H1 (cell line): Measurements from ENCODE around the gene IL17RA. TPM values are rescaled to one million over a fixed set of nuclear protein-coding genes. Genes with fewer than 3 reads are reported as not detected.
A peak's percentile ranks its signal among the peaks of the same experiment; 100 is the strongest.

Experiments used
- CTCF ChIA-PET: fragments of 300-600 bp; sonication (Branson Sonifier 250); formaldehyde crosslinking; loops from one replicate; lab custom pipeline; 2021; ENCODE audit not compliant: partially characterized antibody; lab: Charles Lee
- POLR2A ChIA-PET: fragments of 300-600 bp; sonication (Branson Sonifier 250); formaldehyde crosslinking; loops from one replicate; lab custom pipeline; 2021; ENCODE audit warnings: inconsistent platforms; ENCODE audit not compliant: partially characterized antibody; lab: Charles Lee
- DNase-seq, 2 experiments: peaks; one replicate each; pipeline versions ENCODE4 v3.0.0 to v3.0.0-alpha.2; 2010 to 2022; ENCODE audit warnings: low spot score in 2 of 2, low read depth in 1 of 2, mixed read lengths in 1 of 2
- FAIRE-seq: peaks from 2 replicates; lab custom pipeline; 2011; peaks lifted over from hg19 to GRCh38; lab: Jason Lieb, UNC
- H2AFZ ChIP-seq: 2 replicates; pipeline ENCODE4 v1.8.1; 2012; ENCODE audit warnings: low read length, inconsistent platforms
- H2AK5ac ChIP-seq: 2 replicates; pipeline ENCODE4 v1.6.1; 2013; ENCODE audit warnings: low read depth, low read length
- H2BK120ac ChIP-seq: replicated peaks from 2 replicates; pipeline ENCODE3; 2013; ENCODE audit warnings: low read depth, low read length, inconsistent platforms
- H2BK12ac ChIP-seq: 2 replicates; pipeline ENCODE4 v1.6.1; 2013; ENCODE audit warnings: low read depth, low read length
- H2BK15ac ChIP-seq: 2 replicates; pipeline ENCODE4 v1.6.1; 2013; ENCODE audit warnings: low read length
- H2BK20ac ChIP-seq: 2 replicates; pipeline ENCODE4 v1.6.1; 2013; ENCODE audit warnings: low read length
- H2BK5ac ChIP-seq: 2 replicates; pipeline ENCODE4 v1.6.1; 2013; ENCODE audit warnings: low read depth, low read length
- H3K14ac ChIP-seq: 2 replicates; pipeline ENCODE4 v1.6.1; 2013; ENCODE audit warnings: inconsistent platforms; ENCODE audit not compliant: insufficient read length
- H3K18ac ChIP-seq: 2 replicates; pipeline ENCODE4 v1.6.1; 2013; ENCODE audit warnings: low read length; ENCODE audit errors: extremely low read depth
- H3K23ac ChIP-seq: 2 replicates; pipeline ENCODE4 v1.6.1; 2013; ENCODE audit warnings: inconsistent platforms; ENCODE audit not compliant: insufficient read length
- H3K23me2 ChIP-seq: 2 replicates; pipeline ENCODE4 v1.6.1; 2013; ENCODE audit warnings: low read depth, low read length
- H3K27ac ChIP-seq: 2 replicates; pipeline ENCODE4 v1.6.1; 2011; ENCODE audit warnings: low read depth, low read length, inconsistent platforms
- H3K27me3 ChIP-seq, 4 experiments: replicated peaks in 1 of 4; 1 replicate in 1 of 4; 2 replicates in 3 of 4; pipeline versions ENCODE4 v1.6.1 to v1.8.1; 2011 to 2013; ENCODE audit warnings: low read length in 3 of 4, mild to moderate bottlenecking in 3 of 4, inconsistent platforms in 2 of 4, mixed read lengths in 2 of 4, moderate library complexity in 1 of 4; ENCODE audit not compliant: control insufficient read depth in 3 of 4, insufficient read depth in 3 of 4; ENCODE audit errors: extremely low read depth in 1 of 4
- H3K36me3 ChIP-seq, 4 experiments: 2 replicates each; pipeline versions ENCODE4 v1.6.1 to v1.8.1; 2011 to 2013; ENCODE audit warnings: mild to moderate bottlenecking in 4 of 4, low read length in 3 of 4, moderate library complexity in 2 of 4, control low read depth in 1 of 4, inconsistent platforms in 1 of 4; ENCODE audit not compliant: insufficient read depth in 4 of 4, control insufficient read depth in 2 of 4
- H3K4ac ChIP-seq: replicated peaks from 2 replicates; pipeline ENCODE3; 2013; ENCODE audit warnings: low read length, low read depth, mixed read lengths, inconsistent platforms; ENCODE audit not compliant: insufficient read length
- H3K4me1 ChIP-seq, 4 experiments: replicated peaks in 1 of 4; 1 replicate in 1 of 4; 2 replicates in 3 of 4; pipeline versions ENCODE4 v1.6.1 to v1.8.1; 2011 to 2013; ENCODE audit warnings: low read length in 3 of 4, inconsistent platforms in 2 of 4, mixed read lengths in 1 of 4; ENCODE audit not compliant: insufficient read depth in 4 of 4, control insufficient read depth in 3 of 4
- H3K4me2 ChIP-seq, 2 experiments: 2 replicates each; pipeline versions ENCODE4 v1.6.1 to v1.8.1; 2011 to 2013; ENCODE audit warnings: low read depth in 2 of 2, low read length in 2 of 2, control low read depth in 1 of 2, inconsistent platforms in 1 of 2, mild to moderate bottlenecking in 1 of 2; ENCODE audit not compliant: insufficient read depth in 1 of 2
- H3K4me3 ChIP-seq, 4 experiments: fragments of 200-600, 300-600 bp in 1 of 4; sonication (generic), shearing (Covaris generic), sonication (Bioruptor Twin) in 1 of 4; 2 replicates each; pipeline versions ENCODE4 v1.5.1 to v1.8.1; 2011 to 2016; ENCODE audit warnings: low read length in 4 of 4, low read depth in 3 of 4, control low read depth in 2 of 4, inconsistent platforms in 2 of 4, mild to moderate bottlenecking in 2 of 4, mixed read lengths in 1 of 4, moderate library complexity in 1 of 4; ENCODE audit not compliant: insufficient read depth in 2 of 4; ENCODE audit errors: extremely low read depth in 1 of 4
- H3K56ac ChIP-seq: replicated peaks from 2 replicates; pipeline ENCODE3; 2013; ENCODE audit warnings: low read depth, mild to moderate bottlenecking, mixed read lengths, low read length, inconsistent platforms; ENCODE audit not compliant: insufficient read length
- H3K79me1 ChIP-seq: 2 replicates; pipeline ENCODE4 v1.6.1; 2013; ENCODE audit warnings: low read depth, low read length, control low read depth
- H3K79me2 ChIP-seq, 2 experiments: 2 replicates each; pipeline versions ENCODE4 v1.6.1 to v1.8.1; 2012 to 2013; ENCODE audit warnings: low read length in 2 of 2, mild to moderate bottlenecking in 2 of 2, inconsistent platforms in 1 of 2; ENCODE audit not compliant: insufficient read depth in 2 of 2, control insufficient read depth in 1 of 2
- H3K9ac ChIP-seq, 4 experiments: replicated peaks in 1 of 4; 1 replicate in 1 of 4; 2 replicates in 3 of 4; pipeline versions ENCODE4 v1.6.1 to v1.8.1; 2011 to 2013; ENCODE audit warnings: low read depth in 3 of 4, low read length in 3 of 4, control low read depth in 2 of 4, mild to moderate bottlenecking in 2 of 4, moderate library complexity in 2 of 4, inconsistent platforms in 1 of 4; ENCODE audit errors: extremely low read depth in 1 of 4
- H3K9me3 ChIP-seq, 2 experiments: 2 replicates each; pipeline versions ENCODE4 v1.6.1 to v1.8.1; 2012 to 2013; ENCODE audit warnings: mild to moderate bottlenecking in 2 of 2, moderate library complexity in 2 of 2, control low read depth in 1 of 2, inconsistent platforms in 1 of 2, low read depth in 1 of 2, low read length in 1 of 2, mixed read lengths in 1 of 2; ENCODE audit not compliant: insufficient read depth in 2 of 2
- H4K20me1 ChIP-seq, 2 experiments: replicated peaks in 1 of 2; 2 replicates each; pipeline versions ENCODE3 to v1.8.1; 2011 to 2013; ENCODE audit warnings: inconsistent platforms in 2 of 2, low read length in 2 of 2, mild to moderate bottlenecking in 1 of 2; ENCODE audit not compliant: insufficient read depth in 2 of 2, control insufficient read depth in 1 of 2
- H4K5ac ChIP-seq: 2 replicates; pipeline ENCODE4 v1.6.1; 2013; ENCODE audit warnings: low read length, low read depth, mixed read lengths, inconsistent platforms; ENCODE audit not compliant: insufficient read length
- H4K8ac ChIP-seq: 2 replicates; pipeline ENCODE4 v1.8.0; 2013; ENCODE audit warnings: mild to moderate bottlenecking, moderate library complexity, low read length, inconsistent platforms; ENCODE audit not compliant: insufficient read depth; ENCODE audit errors: extremely low read depth
- H4K91ac ChIP-seq: replicated peaks from 2 replicates; pipeline ENCODE3; 2013; ENCODE audit warnings: low read length, mixed read lengths, inconsistent platforms; ENCODE audit not compliant: insufficient read length
- BACH1 ChIP-seq: IDR thresholded peaks from 2 replicates; pipeline ENCODE4 v1.6.1; 2012; ENCODE audit warnings: low read length, improper control_type of control experiment
- CTBP2 ChIP-seq: IDR thresholded peaks from 2 replicates; pipeline ENCODE4 v1.7.0; 2011; ENCODE audit warnings: borderline replicate concordance, mild to moderate bottlenecking, moderate library complexity, mixed read lengths, low read length; ENCODE audit not compliant: insufficient read depth, insufficient read length
- EP300 ChIP-seq, 2 experiments: IDR thresholded peaks; 1 replicate in 1 of 2; 2 replicates in 1 of 2; pipeline ENCODE4 v1.6.1; 2011 to 2012; ENCODE audit warnings: low read depth in 2 of 2, low read length in 2 of 2, mild to moderate bottlenecking in 2 of 2, borderline replicate concordance in 1 of 2, inconsistent platforms in 1 of 2, moderate library complexity in 1 of 2
- HDAC6 ChIP-seq: IDR thresholded peaks from one replicate; pipeline ENCODE4 v1.7.1; 2012; ENCODE audit warnings: low read depth, mild to moderate bottlenecking, inconsistent platforms, low read length, moderate library complexity
- KDM4A ChIP-seq: IDR thresholded peaks from one replicate; pipeline ENCODE4 v1.7.1; 2012; ENCODE audit warnings: low read depth, mild to moderate bottlenecking, moderate library complexity, low read length, inconsistent platforms; ENCODE audit not compliant: severe bottlenecking
- NRF1 ChIP-seq: IDR thresholded peaks from 2 replicates; pipeline ENCODE4 v1.6.1; 2011; ENCODE audit warnings: mild to moderate bottlenecking, low read depth, low read length, improper control_type of control experiment
- POLR2A ChIP-seq, 2 experiments: IDR thresholded peaks; 1 replicate in 1 of 2; 2 replicates in 1 of 2; pipeline ENCODE4 v1.6.1; 2011; ENCODE audit warnings: low read depth in 2 of 2, low read length in 2 of 2, mild to moderate bottlenecking in 2 of 2; ENCODE audit errors: control extremely low read depth in 1 of 2
- RFX5 ChIP-seq: IDR thresholded peaks from 2 replicates; pipeline ENCODE4 v1.6.1; 2011; ENCODE audit warnings: low read depth, low read length, improper control_type of control experiment, borderline replicate concordance
- RNF2 ChIP-seq: fragments of 200-900, 300-1000 bp; sonication (generic); IDR thresholded peaks from 2 replicates; pipeline ENCODE4 v1.7.1; 2016; ENCODE audit warnings: borderline replicate concordance, low read depth, mild to moderate bottlenecking, antibody characterized with exemption, low read length; ENCODE audit not compliant: poor library complexity, severe bottlenecking; ENCODE audit errors: missing control alignments
- SIX5 ChIP-seq: IDR thresholded peaks from 2 replicates; pipeline ENCODE4 v1.6.1; 2011; ENCODE audit warnings: mild to moderate bottlenecking, low read depth, low read length
- YY1 ChIP-seq: IDR thresholded peaks from 2 replicates; pipeline ENCODE4 v1.6.1; 2011; ENCODE audit warnings: low read depth, mild to moderate bottlenecking, low read length
- WGBS, 2 experiments: shearing (Covaris generic) in 1 of 2; methylation state at CpG; one replicate each; pipeline versions ENCODE4 v1.1.6 to v1.1.7; 2013 to 2015; ENCODE audit warnings: low lambda C conversion rate in 2 of 2, mixed read lengths in 2 of 2, inconsistent platforms in 1 of 2, low coverage in 1 of 2, missing lambda C conversion rate in 1 of 2; ENCODE audit not compliant: insufficient replicate concordance in 2 of 2, insufficient coverage in 1 of 2, insufficient read length in 1 of 2; ENCODE audit errors: extremely low coverage in 1 of 2, missing lambda C conversion rate in 1 of 2; 5-methylcytosine and 5-hydroxymethylcytosine counted together
- polyA plus RNA-seq, 7 experiments: library from polyadenylated mRNA; depleted of rRNA in 3 of 7; stranded (reverse) in 5 of 7; unstranded in 2 of 7; fragments of >200 nt in 5 of 7; fragments of 200-250 nt in 2 of 7; gene quantifications; 1 replicate in 5 of 7; 2 replicates in 1 of 7; 4 replicates in 1 of 7; pipeline versions ENCODE4 v1.2.1 to v1.2.3, GENCODE V29; 2011 to 2013; ENCODE audit warnings: missing spikeins in 2 of 7, mixed read lengths in 2 of 7
- total RNA-seq: library from RNA; stranded (reverse); fragmentation: NEBNext Ultra II Directional; extraction: Animal tissue kit (Norgen Biotek cat#: 25700); gene quantifications from 2 replicates; pipeline ENCODE4 v1.2.1, GENCODE V29; 2021

The IL17RA gene
- total and polyA plus RNA-seq, 2 of the 8 experiments (the other 6 are each of a cell fraction or from before 2014, with no cell fraction given) = 5.6 to 9.9 TPM

DNA sequence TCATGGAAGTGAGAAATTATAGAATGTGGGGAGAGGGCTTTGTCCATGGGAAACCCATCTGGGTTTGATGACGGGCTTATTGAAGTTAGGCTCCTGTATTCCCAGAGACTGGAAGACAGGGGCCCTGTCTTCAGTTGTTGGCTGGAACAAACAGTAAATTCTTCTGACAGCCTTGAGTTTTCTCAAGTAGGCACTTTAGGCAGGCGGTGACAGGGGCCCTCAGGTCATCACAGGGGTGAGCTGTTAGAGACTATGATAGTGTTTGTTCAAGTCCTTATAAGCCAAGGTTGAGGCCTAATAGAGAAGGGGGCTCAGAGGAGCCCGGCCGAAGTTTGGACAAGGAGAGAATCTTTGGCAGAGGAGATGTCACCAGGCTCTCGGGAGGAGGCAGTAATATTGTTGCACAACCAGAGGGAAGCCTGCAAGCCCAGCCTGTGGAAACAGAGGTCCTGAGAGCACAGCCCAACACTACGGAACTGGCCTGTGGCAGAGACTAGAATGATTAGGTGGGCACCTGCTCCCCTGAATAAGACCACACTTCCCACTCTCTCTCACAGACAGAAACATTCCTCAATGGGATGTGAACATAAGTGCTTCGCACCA, 20.2 kb upstream of the IL17RA start:
- FAIRE-seq (no peak), DNase-seq (peak in 1 of 2 experiments; percentile 24)
- Histone ChIP-seq H3K27ac (no peak overlapping the region), H3K9me3 (no peaks in the 10 kb centered on the region), H3K14ac (no peak overlapping the region), H3K4ac (no peak overlapping the region), H4K20me1 (no peaks in the 10 kb centered on the region), H4K91ac (no peak overlapping the region), H3K4me3 (no peak overlapping the region), H3K18ac (no peak overlapping the region), H2AFZ (no peak overlapping the region), H2BK20ac (no peak overlapping the region), H4K5ac (no peak overlapping the region), H3K23me2 (no peaks in the 10 kb centered on the region), H3K4me2 (no peak overlapping the region), H2BK120ac (no peak overlapping the region), H3K79me1 (no peaks in the 10 kb centered on the region), H3K4me1 (no peaks in the 10 kb centered on the region), H2BK15ac (no peak overlapping the region), H2BK12ac (no peak overlapping the region), H3K9ac (no peak overlapping the region), H2AK5ac (no peak overlapping the region), H3K27me3 (peaks cover 0 to 2% (median 0%) of the 10 kb centered on the region in 4 experiments; a peak in 1 of 7 replicates), H4K8ac (no peak overlapping the region), H3K79me2 (no peaks in the 10 kb centered on the region), H3K36me3 (no peaks in the 10 kb centered on the region), H2BK5ac (no peak overlapping the region), H3K23ac (no peak overlapping the region), H3K56ac (no peak overlapping the region)
- 85% methylated on average over 7 of the region's 7 CpGs; no CpG with 5 or more reads in 1 of the 2 experiments for WGBS, 2 experiments
- ChIA-PET CTCF (no interaction called here), POLR2A (no interaction called here)
- TF ChIP-seq RFX5 = no peak
- TF ChIP-seq HDAC6 = no peak
- no peak for TF ChIP-seq YY1
- TF ChIP-seq RNF2 = no peak
- TF ChIP-seq SIX5 = no peak
- no peak for TF ChIP-seq CTBP2
- no peak for TF ChIP-seq KDM4A
- TF ChIP-seq NRF1 = no peak
- TF ChIP-seq EP300 (IDR thresholded peaks at IDR 0.05; ENCODE audit: borderline replicate concordance in 1 of 2, low read depth in 2 of 2, low read length in 2 of 2) = no peak
- no peak for TF ChIP-seq BACH1
- no peak for TF ChIP-seq POLR2A (IDR thresholded peaks at IDR 0.05; ENCODE audit: control extremely low read depth in 1 of 2, low read depth in 2 of 2, low read length in 2 of 2)
